Stimulated activated CD4-positive, alpha-beta T cell treated with anti-CD3 and anti-CD28 coated beads, Interleukin-4, amount 100 ng/mL, for 48 hours (primary cell): ENCODE results near the gene NUCB1.
"Not testable (repeated sequence)": the region's sequence is repeated elsewhere in the genome, so short reads cannot be mapped to it uniquely, and the experiment has no call there.

Source experiments
- DNase-seq, 2 donors: peaks; one replicate each; pipeline ENCODE4 v3.0.0-alpha.2; 2020; ENCODE audit warnings: low read depth in 2 of 2

Gene NUCB1

DNA sequence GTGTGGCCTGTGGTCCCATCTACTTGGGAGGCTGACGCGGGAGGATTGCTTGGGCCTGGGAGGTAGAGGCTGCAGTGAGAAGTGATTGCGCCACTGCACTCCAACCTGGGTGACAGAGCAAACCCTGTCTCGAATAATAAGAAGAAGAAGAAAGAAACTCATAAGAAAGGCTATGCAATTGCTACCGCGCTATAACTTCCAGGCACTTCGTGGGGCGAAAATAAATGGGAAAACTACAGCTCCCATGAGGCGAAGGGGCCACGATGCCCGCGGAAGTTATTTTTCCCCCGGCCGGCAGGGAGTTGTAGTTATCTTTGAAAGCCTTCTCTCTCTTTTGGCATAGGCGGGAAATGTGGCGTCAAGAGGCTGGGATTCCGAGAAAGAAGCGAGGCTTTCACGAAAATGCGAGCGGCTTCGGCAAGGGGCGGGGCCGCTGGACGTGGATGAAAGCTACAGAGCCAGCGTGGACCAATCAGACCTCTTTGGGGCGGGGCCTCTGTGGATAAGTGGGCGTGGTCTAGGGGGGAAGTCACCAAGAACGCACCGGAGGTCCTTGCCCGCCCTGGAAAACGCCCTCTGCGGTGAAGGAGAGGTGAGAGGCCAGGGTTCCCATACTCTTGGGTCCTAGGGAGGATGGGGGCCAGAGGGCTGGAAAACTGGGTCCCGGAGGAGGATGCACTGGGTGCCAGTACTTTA is at the start of gene NUCB1:
NUCB1 (plus strand) TSS at position 532 of the 696 bp plus-strand sequence. CDS start 485 bp downstream, outside the sequence.
- DNase-seq: peak; percentile 99

GRCh38 chr19:48852292-48852691 is 47.8 kb upstream of the NUCB1 start:
- no peak for DNase-seq

GRCh38 chr19:48853483-48853882 is 46.6 kb upstream of the NUCB1 start:
- no peak for DNase-seq

GRCh38 chr19:48854103-48854502 is 46.0 kb upstream of the NUCB1 start:
- DNase-seq: no peak

GRCh38 chr19:48856921-48857320 is 43.2 kb upstream of the NUCB1 start:
- DNase-seq: no peak

DNA sequence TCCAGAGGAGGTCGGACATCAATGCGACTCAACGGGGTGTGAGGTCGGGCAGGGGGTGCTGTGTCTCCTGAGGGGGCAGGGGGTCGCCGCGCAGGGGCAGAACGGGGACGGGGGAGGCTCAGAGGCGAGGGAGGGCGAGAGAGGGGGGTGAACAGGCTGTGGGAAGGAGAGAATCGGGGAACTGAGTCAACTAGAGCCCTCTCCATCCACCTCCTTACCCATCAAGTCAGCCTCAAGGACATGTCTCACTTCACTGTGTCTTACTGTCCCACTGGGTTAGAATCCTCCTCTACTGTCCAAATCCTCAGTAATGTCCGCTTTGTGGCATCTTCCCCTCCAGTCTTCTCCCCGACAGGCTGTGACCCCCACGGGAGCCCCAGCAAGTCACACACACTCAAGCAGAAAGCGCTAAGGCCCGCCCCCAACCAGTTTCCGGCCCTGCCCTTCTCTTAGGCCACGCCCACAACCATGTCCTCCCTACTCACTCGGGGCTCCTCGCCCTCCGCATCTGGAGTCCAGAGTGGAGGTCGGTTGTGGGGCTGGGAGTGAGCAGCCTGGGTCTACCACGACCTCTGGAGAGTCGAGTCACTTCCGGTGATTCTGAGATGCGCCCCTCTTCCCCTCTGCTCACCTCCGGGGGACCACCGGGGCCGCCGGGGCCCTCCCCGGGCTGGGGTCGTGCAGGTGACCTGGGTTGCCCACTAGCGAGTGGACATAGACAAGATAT is 41.0 kb upstream of the NUCB1 start:
- DNase-seq: peak; percentile 70 to 79

DNA sequence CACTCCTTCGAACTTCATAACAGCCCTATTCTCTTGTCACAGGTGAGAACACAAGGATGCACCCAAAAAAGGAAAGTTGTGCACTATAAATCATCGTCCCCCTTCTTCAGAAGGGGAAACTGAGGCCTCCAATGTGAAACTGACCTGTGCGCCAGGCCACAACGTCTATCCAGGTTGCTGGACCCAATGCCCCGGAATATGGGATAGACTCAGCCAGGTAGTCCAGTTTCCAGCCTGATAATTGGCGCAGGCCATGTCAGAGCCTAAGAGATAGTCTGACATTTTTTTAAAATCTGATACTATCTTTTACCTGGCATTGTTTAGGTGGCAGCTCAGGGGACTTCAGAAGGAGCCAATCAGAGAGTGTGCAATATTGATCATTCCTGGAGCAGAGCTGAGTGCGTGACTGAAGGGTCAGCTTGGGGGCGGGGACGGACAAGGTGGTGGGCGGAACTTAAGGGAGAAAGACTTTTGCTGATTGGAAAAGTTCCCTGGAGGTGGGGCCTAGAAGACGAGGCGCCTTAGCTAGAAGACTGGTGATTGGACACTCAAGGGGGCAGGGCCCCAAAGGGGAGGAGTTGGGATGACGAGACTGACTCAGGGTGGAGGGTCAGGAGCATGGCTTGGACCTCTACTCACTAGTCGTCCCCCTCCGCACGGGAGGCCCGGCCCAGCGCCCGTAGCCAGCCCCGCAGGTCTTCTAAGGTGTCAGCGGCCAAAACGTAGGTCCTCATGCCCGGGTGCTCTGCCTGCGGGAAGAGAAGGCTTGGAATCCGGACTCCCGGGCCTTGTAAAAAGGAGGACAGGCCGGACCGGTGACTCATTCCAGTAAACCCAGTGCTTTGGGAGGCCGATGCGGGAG is 40.2 kb upstream of the NUCB1 start:
- DNase-seq: no peak

GRCh38 chr19:48861313-48861712 is 38.8 kb upstream of the NUCB1 start:
- no peak for DNase-seq

DNA sequence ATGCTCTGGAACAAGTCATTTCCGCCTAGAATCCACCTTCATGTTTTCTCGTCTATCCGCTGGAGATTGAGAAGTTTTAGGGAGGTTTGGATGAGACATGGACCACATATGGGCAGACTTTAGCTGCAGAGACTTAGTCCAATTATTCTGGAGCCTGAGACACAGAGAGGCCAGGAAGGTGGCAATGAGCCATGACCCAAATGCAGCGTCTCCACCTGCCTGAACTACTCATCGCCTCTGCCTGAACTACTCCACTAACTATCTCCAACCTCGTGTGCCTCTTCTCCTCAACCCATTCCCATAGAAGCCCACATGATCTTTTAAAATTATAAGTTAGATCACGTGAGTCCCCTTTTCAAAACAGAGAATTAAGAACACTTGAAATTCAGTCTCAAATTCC is 37.3 kb upstream of the NUCB1 start:
- DNase-seq: no peak

DNA sequence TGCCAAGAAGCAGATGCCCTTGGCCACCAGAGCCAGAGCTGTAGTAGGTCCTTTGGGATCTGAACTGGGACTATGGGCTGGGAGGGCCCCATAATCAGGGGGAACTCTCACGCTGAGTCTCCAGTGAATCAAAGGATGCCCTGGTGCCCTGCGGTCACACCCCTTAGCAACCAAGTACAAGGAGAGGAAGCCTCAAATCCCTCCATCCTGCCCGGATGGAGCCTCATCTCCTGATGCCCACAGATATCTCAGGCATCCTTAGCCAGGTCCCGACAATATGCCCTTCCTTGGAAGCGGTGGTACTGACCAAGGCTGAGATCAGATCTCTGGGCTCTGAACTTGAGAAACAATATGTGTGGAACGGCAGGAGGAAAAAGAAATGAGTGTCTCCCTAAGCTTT is 33.4 kb upstream of the NUCB1 start:
- no peak for DNase-seq

DNA sequence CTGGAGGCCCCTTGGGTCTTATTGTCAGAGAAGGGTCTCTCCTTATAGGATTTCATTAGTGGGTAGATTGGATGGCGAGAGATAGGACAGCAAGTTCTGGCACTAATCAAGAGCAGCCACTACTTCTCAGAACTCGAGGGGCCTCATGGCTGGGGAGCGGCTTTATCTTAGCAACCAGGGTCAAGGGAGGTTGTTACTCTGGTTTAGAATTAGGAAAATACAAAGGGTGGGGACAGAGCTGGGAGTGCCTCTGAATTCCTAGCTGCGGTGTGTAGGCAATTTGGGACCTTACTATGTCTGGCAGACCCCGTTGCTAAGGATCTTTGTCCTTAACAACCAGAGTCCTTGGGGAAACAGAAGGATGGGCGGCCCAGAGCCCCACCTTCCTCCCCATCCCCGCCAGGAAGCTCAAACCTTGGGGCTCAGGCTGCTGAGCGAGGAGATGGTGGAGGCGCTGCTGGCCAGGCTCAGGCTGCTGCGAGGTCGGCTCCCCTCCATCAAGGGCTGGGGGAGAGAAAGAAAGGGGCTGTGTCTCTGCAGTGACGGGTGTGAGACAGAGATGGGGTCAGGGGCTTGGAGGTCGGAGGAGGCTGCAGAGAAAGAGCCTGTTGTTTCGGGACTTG is 32.9 kb upstream of the NUCB1 start:
- DNase-seq: no peak

DNA sequence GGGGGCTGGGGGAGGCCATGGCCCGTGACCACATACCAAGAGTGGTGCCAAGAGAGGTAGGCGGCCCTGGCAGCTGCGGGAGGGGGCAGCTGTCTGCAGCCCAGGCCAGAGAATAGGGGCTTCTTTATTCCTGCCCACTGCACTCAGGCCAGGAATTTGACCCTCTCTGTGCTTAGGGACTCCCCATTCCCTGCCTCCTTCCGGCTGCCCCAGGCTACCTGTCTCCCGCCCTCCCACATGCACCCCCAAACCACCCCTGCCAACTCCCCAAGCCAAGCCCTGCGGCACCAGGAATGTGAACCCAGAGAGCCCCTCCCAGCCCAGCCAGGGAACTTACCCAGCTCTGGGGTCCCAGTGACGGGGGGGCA is 32.4 kb upstream of the NUCB1 start:
- no peak for DNase-seq

DNA sequence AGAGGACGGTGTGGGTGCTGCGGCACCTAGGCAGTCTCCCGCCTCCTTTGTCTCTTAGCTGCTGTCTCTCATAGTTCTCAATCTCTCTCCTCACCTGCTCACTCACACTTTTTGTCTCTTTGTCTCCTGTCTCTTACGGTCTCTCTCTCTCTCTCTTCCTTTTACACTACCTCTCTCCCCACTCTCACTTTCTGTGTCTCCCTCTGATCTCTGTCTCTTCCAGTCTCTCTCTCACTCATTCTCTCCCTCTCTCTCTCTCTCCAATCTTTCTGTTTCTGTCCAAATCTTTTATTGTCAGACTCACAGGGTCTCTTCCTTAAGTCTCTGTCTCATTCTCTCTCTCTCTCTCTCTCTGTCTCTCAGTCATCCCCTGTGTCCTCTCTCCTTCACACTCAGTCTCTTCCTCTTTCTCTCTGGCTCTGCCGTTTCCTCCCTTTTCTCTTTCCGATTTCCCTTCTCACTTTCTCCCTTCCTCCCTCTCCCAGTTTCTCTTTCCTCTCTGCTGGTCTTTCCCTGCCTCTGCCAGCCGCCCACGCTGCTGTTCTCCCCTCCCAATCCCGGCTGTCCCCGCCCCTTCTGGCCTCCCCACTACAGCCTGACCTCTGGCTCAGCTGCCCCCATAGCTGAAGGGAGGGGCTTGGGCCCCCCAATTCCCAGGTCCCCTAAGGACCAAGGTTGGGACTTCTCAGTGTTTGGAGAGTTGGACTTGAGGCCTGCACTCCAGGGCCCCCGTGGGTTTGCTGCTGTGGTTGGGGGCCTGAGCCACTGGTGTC is 31.8 kb upstream of the NUCB1 start, which contains the start of gene PLEKHA4:
PLEKHA4 (minus strand) TSS at position 504 of the 773 bp plus-strand sequence. CDS start 997 bp downstream, outside the sequence.
- no peak for DNase-seq

DNA sequence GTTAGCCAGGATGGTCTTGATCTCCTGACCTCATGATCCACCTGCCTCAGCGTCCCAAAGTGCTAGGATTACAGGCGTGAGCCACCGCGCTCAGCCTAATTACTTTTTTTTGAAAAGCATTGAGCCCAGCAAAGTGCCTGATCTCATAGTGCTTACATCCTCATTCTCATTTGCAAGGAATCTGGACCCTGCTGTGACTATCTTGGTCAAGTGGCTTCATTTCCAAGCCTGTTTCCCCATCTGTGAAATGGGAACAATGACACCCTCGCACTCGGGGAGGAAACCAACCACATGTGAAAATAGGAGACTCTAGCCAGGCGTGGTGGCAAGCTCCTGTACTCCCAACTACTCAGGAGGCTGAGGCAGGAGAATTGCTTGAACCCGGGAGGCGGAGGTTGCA is 30.1 kb upstream of the NUCB1 start:
- DNase-seq: no peak

GRCh38 chr19:48871471-48872181 is 28.5 kb upstream of the NUCB1 start:
- DNase-seq: not testable (repeated sequence)

- peak; percentile 96 to 99 for DNase-seq
Observed at GRCh38 chr19:48872182-48872883, 27.8 kb upstream of the NUCB1 start, which contains the start of gene PPP1R15A. TSS of gene PPP1R15A (plus strand) at chr19:48872421. CDS start at chr19:48873234, 813 bp downstream.

- DNase-seq: peak; percentile 56 to 74
Observed at GRCh38 chr19:48872884-48873475, 27.1 kb upstream of the NUCB1 start.

DNA sequence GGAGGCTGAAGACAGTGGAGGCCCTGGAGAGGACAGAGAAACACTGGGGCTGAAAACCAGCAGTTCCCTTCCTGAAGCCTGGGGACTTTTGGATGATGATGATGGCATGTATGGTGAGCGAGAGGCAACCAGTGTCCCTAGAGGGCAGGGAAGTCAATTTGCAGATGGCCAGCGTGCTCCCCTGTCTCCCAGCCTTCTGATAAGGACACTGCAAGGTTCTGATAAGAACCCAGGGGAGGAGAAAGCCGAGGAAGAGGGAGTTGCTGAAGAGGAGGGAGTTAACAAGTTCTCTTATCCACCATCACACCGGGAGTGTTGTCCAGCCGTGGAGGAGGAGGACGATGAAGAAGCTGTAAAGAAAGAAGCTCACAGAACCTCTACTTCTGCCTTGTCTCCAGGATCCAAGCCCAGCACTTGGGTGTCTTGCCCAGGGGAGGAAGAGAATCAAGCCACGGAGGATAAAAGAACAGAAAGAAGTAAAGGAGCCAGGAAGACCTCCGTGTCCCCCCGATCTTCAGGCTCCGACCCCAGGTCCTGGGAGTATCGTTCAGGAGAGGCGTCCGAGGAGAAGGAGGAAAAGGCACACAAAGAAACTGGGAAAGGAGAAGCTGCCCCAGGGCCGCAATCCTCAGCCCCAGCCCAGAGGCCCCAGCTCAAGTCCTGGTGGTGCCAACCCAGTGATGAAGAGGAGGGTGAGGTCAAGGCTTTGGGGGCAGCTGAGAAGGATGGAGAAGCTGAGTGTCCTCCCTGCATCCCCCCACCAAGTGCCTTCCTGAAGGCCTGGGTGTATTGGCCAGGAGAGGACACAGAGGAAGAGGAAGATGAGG is 26.4 kb upstream of the NUCB1 start:
- no peak for DNase-seq
